Fibroblast of skin of scalp (primary cell): ENCODE data around the gene KRTAP6-1.

ENCODE experiments used
- DNase-seq: peaks from one replicate; pipeline ENCODE4 v3.0.0-alpha.2; 2013

Gene KRTAP6-1

GRCh38 chr21:30577766-30578165 lies 36.0 kb downstream of the KRTAP6-1 start:
- no peak for DNase-seq

- DNase-seq, result no peak
Observed at GRCh38 chr21:30567617-30568016, 46.1 kb downstream of the KRTAP6-1 start.

- DNase-seq, result no peak
Observed at GRCh38 chr21:30563630-30564029, 50.1 kb downstream of the KRTAP6-1 start.
